HL-60 (cell line): ENCODE results near the gene OR2A25.

ENCODE experiments used
- DNase-seq, 2 experiments: peaks; one replicate each; pipeline ENCODE4 v3.0.0-alpha.2; 2010 to 2020; ENCODE audit warnings: low read depth in 1 of 2, low spot score in 1 of 2
- H3K27ac ChIP-seq: fragments of 250-450 bp; sonication (Bioruptor Pico); replicated peaks from 2 replicates; pipeline ENCODE4 v1.5.1; 2020; ENCODE audit warnings: mild to moderate bottlenecking, moderate library complexity
- H3K27me3 ChIP-seq: fragments of 250-450 bp; sonication (Bioruptor Pico); 2 replicates; pipeline ENCODE4 v1.5.1; 2021; ENCODE audit warnings: mild to moderate bottlenecking, moderate library complexity; ENCODE audit not compliant: insufficient read depth, poor library complexity, severe bottlenecking
- H3K4me3 ChIP-seq: replicated peaks from 2 replicates; pipeline ENCODE4 v1.5.1; 2011; ENCODE audit warnings: mild to moderate bottlenecking, control low read depth, low read length; ENCODE audit not compliant: insufficient read depth
- CTCF ChIP-seq: IDR thresholded peaks from one replicate; pipeline ENCODE4 v1.5.1; 2011; ENCODE audit warnings: low read length, control low read depth, inconsistent platforms; ENCODE audit not compliant: insufficient read depth
- GABPA ChIP-seq: IDR thresholded peaks from 2 replicates; pipeline ENCODE4 v1.6.1; 2012; ENCODE audit warnings: low read depth
- POLR2AphosphoS5 ChIP-seq: IDR thresholded peaks from 2 replicates; pipeline ENCODE4 v1.6.1; 2012; ENCODE audit warnings: low read depth
- REST ChIP-seq: IDR thresholded peaks from 2 replicates; pipeline ENCODE4 v1.6.1; 2012; ENCODE audit warnings: low read depth; ENCODE audit not compliant: insufficient replicate concordance
- SPI1 ChIP-seq: IDR thresholded peaks from 2 replicates; pipeline ENCODE4 v1.6.1; 2012; ENCODE audit warnings: low read depth, mild to moderate bottlenecking, borderline replicate concordance

OR2A25 gene

GRCh38 chr7:144032516-144032915, 37.1 kb upstream of the OR2A25 start:
- no peak overlapping the region for H3K27ac ChIP-seq
- no peaks in the 10 kb centered on the region for H3K27me3 ChIP-seq
- H3K4me3 ChIP-seq, result no peak overlapping the region
- DNase-seq, result no peak
- no peak for TF ChIP-seq REST
- no peak for TF ChIP-seq GABPA
- no peak for TF ChIP-seq SPI1
- no peak for TF ChIP-seq CTCF
- TF ChIP-seq POLR2AphosphoS5, result no peak

GRCh38 chr7:144032985-144033709, 36.5 kb upstream of the OR2A25 start:
- Histone ChIP-seq H3K4me3 (no peak overlapping the region), H3K27me3 (no peaks in the 10 kb centered on the region), H3K27ac (no peak overlapping the region)
- no peak for TF ChIP-seq CTCF
- no peak for TF ChIP-seq GABPA
- no peak for TF ChIP-seq SPI1
- no peak for TF ChIP-seq REST
- TF ChIP-seq POLR2AphosphoS5, result no peak
- no peak for DNase-seq

- no peak for DNase-seq
- no peak for TF ChIP-seq CTCF
- no peak for TF ChIP-seq POLR2AphosphoS5
- no peak for TF ChIP-seq SPI1
- TF ChIP-seq REST, result no peak
- H3K4me3 ChIP-seq, result no peak overlapping the region
Measured at GRCh38 chr7:144035385-144035784, 34.2 kb upstream of the OR2A25 start.

More at GRCh38 chr7:144035385-144035784, 34.2 kb upstream of the OR2A25 start:
- no peaks in the 10 kb centered on the region for H3K27me3 ChIP-seq
- no peak overlapping the region for H3K27ac ChIP-seq
